GM23338 (cell line): ENCODE measurements around the gene CNNM3. TPM values are rescaled to one million over a fixed set of nuclear protein-coding genes. Genes with fewer than 3 reads are reported as not detected.

Experiments used
- ATAC-seq: fragments of 200-7000 bp; cut with Tn5 transposase; 3 replicates; pipeline ENCODE4 v1.9.1; 2020
- DNase-seq: peaks from one replicate; pipeline ENCODE4 v3.0.0-alpha.2; 2015; ENCODE audit warnings: low spot score
- H2AFZ ChIP-seq: fragments of 200-600 bp; sonication (generic); 2 replicates; pipeline ENCODE4 v1.8.0; 2016; ENCODE audit warnings: antibody characterized with exemption, mild to moderate bottlenecking, moderate library complexity
- H3F3A ChIP-seq: fragments of 200-600 bp; sonication (generic); replicated peaks from 2 replicates; pipeline ENCODE4 v1.8.0; 2017; ENCODE audit warnings: antibody characterized with exemption, mixed run types, low read depth
- H3K27ac ChIP-seq: fragments of 200-600 bp; sonication (generic); 2 replicates; pipeline ENCODE4 v1.6.1; 2016; ENCODE audit warnings: low read depth
- H3K27me3 ChIP-seq: fragments of 200-600 bp; sonication (generic); 2 replicates; pipeline ENCODE4 v1.8.0; 2016; ENCODE audit warnings: mild to moderate bottlenecking, mixed run types, moderate library complexity; ENCODE audit not compliant: insufficient read depth
- H3K36me3 ChIP-seq: fragments of 200-600 bp; sonication (generic); 2 replicates; pipeline ENCODE4 v1.8.0; 2016; ENCODE audit warnings: mild to moderate bottlenecking; ENCODE audit not compliant: insufficient read depth
- H3K4me1 ChIP-seq: fragments of 200-600 bp; sonication (generic); 2 replicates; pipeline ENCODE4 v1.8.0; 2016; ENCODE audit warnings: mild to moderate bottlenecking, moderate library complexity; ENCODE audit not compliant: insufficient read depth
- H3K4me2 ChIP-seq: fragments of 200-600 bp; sonication (generic); 2 replicates; pipeline ENCODE4 v1.7.1; 2017; ENCODE audit warnings: mixed run types
- H3K4me3 ChIP-seq: fragments of 200-600 bp; sonication (generic); 2 replicates; pipeline ENCODE4 v1.6.1; 2016; ENCODE audit warnings: mixed run types
- H3K79me2 ChIP-seq: fragments of 200-600 bp; sonication (generic); replicated peaks from 2 replicates; pipeline ENCODE4 v1.8.0; 2017; ENCODE audit warnings: mild to moderate bottlenecking; ENCODE audit not compliant: insufficient read depth
- H3K9me2 ChIP-seq: fragments of 200-600 bp; sonication (generic); 2 replicates; pipeline ENCODE4 v1.8.0; 2017; ENCODE audit not compliant: insufficient read depth
- H4K20me1 ChIP-seq: fragments of 200-600 bp; sonication (generic); replicated peaks from 2 replicates; pipeline ENCODE4 v1.8.0; 2017; ENCODE audit warnings: mild to moderate bottlenecking; ENCODE audit not compliant: insufficient read depth
- H3K27ac Mint-ChIP-seq: 2 replicates; pipeline ENCODE4 v1.8.0; 2020; ENCODE audit warnings: inconsistent platforms, mild to moderate bottlenecking, moderate library complexity, mixed read lengths
- H3K27me3 Mint-ChIP-seq: 3 replicates; pipeline ENCODE4 v1.8.0; 2022; ENCODE audit warnings: low read depth, mild to moderate bottlenecking, moderate library complexity, mixed read lengths, inconsistent platforms; ENCODE audit not compliant: insufficient read depth, poor library complexity
- H3K36me3 Mint-ChIP-seq: 3 replicates; pipeline ENCODE4 v1.8.0; 2021; ENCODE audit warnings: low read depth, mild to moderate bottlenecking, inconsistent platforms, moderate library complexity, mixed read lengths
- H3K4me1 Mint-ChIP-seq: 3 replicates; pipeline ENCODE4 v1.8.0; 2020; ENCODE audit warnings: mild to moderate bottlenecking, inconsistent platforms, mixed read lengths
- H3K4me3 Mint-ChIP-seq: 3 replicates; pipeline ENCODE4 v1.8.0; 2021; ENCODE audit warnings: moderate library complexity, mild to moderate bottlenecking, inconsistent platforms, mixed read lengths
- H3K9me3 Mint-ChIP-seq: 3 replicates; pipeline ENCODE4 v1.8.0; 2020; ENCODE audit warnings: moderate library complexity, mild to moderate bottlenecking, inconsistent platforms, mixed read lengths
- CREB1 ChIP-seq: fragments of 250-450 bp; sonication (Bioruptor Pico); IDR thresholded peaks from 2 replicates; pipeline ENCODE4 v1.5.0; 2020; ENCODE audit warnings: low read depth, mild to moderate bottlenecking, moderate library complexity
- CTCF ChIP-seq, 2 experiments: fragments of 200-600 bp in 1 of 2; sonication (generic) in 1 of 2; conservative IDR thresholded peaks; 2 replicates each; pipeline versions ENCODE4 v1.5.1 to v1.6.1; 2016 to 2017; ENCODE audit warnings: antibody characterized with exemption in 2 of 2, low read depth in 2 of 2, mild to moderate bottlenecking in 2 of 2, moderate library complexity in 1 of 2
- EZH2 ChIP-seq: fragments of 200-600 bp; sonication (generic); IDR thresholded peaks from one replicate; pipeline ENCODE4 v1.8.0; 2017; ENCODE audit warnings: antibody characterized with exemption, mild to moderate bottlenecking, low read depth; ENCODE audit not compliant: unreplicated experiment
- EZH2phosphoT487 ChIP-seq: fragments of 200-600 bp; sonication (generic); IDR thresholded peaks from one replicate; pipeline ENCODE4 v1.8.1; 2018; ENCODE audit warnings: antibody characterized with exemption; ENCODE audit not compliant: unreplicated experiment
- JUNB ChIP-seq: IDR thresholded peaks from one replicate; pipeline ENCODE4 v1.6.1; 2016; ENCODE audit warnings: antibody characterized with exemption; ENCODE audit not compliant: unreplicated experiment
- NANOG ChIP-seq: IDR thresholded peaks from 2 replicates; pipeline ENCODE4 v1.6.1; 2016; ENCODE audit warnings: antibody characterized with exemption, borderline replicate concordance
- REST ChIP-seq: IDR thresholded peaks from one replicate; pipeline ENCODE4 v1.6.1; 2018; ENCODE audit warnings: antibody characterized with exemption; ENCODE audit not compliant: unreplicated experiment
- ZNF331 ChIP-seq: fragments of 250-450 bp; sonication (Bioruptor Pico); IDR thresholded peaks from 2 replicates; pipeline ENCODE4 v1.5.0; 2020; ENCODE audit warnings: low read depth, mild to moderate bottlenecking, moderate library complexity
- polyA plus RNA-seq: library from polyadenylated mRNA; unstranded; fragments of >200 nt; fragmentation: Nextera tagmentation; extraction: Ambion mirVana; gene quantifications from 2 replicates; pipeline ENCODE4 v1.2.1, GENCODE V29; 2016
- total RNA-seq: library from RNA; depleted of rRNA; stranded (reverse); fragments of >200 nt; shearing (Covaris generic); gene quantifications from 2 replicates; pipeline ENCODE4 v1.2.3, GENCODE V29; 2014

Gene CNNM3
- total and polyA plus RNA-seq, 2 experiments from 2014 or later = 5.3 to 25.7 TPM

- TF ChIP-seq REST (no peak), ZNF331 (CRISPR knock-in tag) (no peak), EZH2phosphoT487 (no peak), EZH2 (no peak)
Measured at GRCh38 chr2:96769814-96770213, 46.3 kb upstream of the CNNM3 start (continued).

GRCh38 chr2:96770442-96771202 lies 45.4 kb upstream of the CNNM3 start:
- H3K4me1 Mint-ChIP-seq = peaks cover 18% of the 10 kb centered on the region

More at GRCh38 chr2:96770442-96771202, 45.4 kb upstream of the CNNM3 start:
- TF ChIP-seq CREB1 = no peak
- TF ChIP-seq CTCF (conservative IDR thresholded peaks at IDR 0.05; ENCODE audit: low read depth in 2 of 2) = no peak
- no peak for TF ChIP-seq NANOG
- TF ChIP-seq JUNB = no peak
- TF ChIP-seq EZH2 = no peak
- Mint-ChIP-seq H3K36me3 (no peaks in the 10 kb centered on the region), H3K27ac (no peak overlapping the region), H3K27me3 (peaks cover 3% of the 10 kb centered on the region), H3K9me3 (no peaks in the 10 kb centered on the region), H3K4me3 (no peak overlapping the region)
- no peaks in the 10 kb centered on the region for H3K9me2 ChIP-seq
- no peaks in the 10 kb centered on the region for H3K36me3 ChIP-seq
- no peak overlapping the region for H2AFZ ChIP-seq
- peaks cover 18% of the 10 kb centered on the region for H3K79me2 ChIP-seq
- no peak overlapping the region for H3K4me2 ChIP-seq
- ATAC-seq (peak; percentile 10), DNase-seq (no peak)
- H3F3A ChIP-seq = no peaks in the 10 kb centered on the region
- 0 out of 2 replicates have a peak overlapping the region, but pooled peaks have one; percentile 6 for H3K27ac ChIP-seq
- no peaks in the 10 kb centered on the region for H3K4me1 ChIP-seq
- H3K4me3 ChIP-seq = no peak overlapping the region
- no peaks in the 10 kb centered on the region for H3K27me3 ChIP-seq
- H4K20me1 ChIP-seq = no peaks in the 10 kb centered on the region; the same call in 1 of the 2 replicates
